Ovary (tissue), 3 donors: ENCODE results near the gene NFYB.

Experiments used
- EP300 ChIP-seq: sonication (generic); formaldehyde crosslinking; IDR thresholded peaks from one replicate; pipeline ENCODE4 v1.6.1; 2017; ENCODE audit warnings: antibody characterized with exemption
- POLR2A ChIP-seq: fragments of 450-650 bp; IDR thresholded peaks from one replicate; pipeline ENCODE4 v1.6.1; 2017; ENCODE audit warnings: antibody characterized with exemption, mild to moderate bottlenecking, moderate library complexity
- TF ChIP-seq, protein P1 (sequence below), 3 donors: fragments of 450-650 bp in 2 of 3; fragments of 200-600 bp in 1 of 3; IDR thresholded peaks; one replicate each; pipeline versions ENCODE4 v1.5.1 to v1.8.0; 2016 to 2022; ENCODE audit warnings: antibody characterized with exemption in 3 of 3, mild to moderate bottlenecking in 1 of 3
- donor health status: DM: no; HTN: no; CAD: no.

DNA sequence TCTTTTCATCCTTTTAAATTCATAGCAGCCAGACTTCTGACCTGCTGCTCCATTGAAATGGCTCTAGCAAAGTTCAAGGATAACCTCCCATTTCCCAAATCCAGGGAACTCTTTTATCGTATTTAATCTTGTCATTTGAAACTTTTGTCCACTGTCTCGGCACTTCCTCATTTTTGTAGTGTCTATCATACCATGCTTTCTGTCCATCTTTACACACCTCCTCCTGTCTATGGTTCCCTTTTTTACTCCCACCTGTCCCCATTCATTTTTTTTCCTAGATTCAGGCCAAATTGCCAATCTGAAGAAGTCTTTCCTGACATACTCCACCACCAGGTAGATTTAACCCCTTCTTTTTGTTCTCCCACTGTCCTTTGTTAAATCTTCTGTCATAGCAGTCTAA, 31.0 kb downstream of the NFYB start:
- TF ChIP-seq, protein P1, sequence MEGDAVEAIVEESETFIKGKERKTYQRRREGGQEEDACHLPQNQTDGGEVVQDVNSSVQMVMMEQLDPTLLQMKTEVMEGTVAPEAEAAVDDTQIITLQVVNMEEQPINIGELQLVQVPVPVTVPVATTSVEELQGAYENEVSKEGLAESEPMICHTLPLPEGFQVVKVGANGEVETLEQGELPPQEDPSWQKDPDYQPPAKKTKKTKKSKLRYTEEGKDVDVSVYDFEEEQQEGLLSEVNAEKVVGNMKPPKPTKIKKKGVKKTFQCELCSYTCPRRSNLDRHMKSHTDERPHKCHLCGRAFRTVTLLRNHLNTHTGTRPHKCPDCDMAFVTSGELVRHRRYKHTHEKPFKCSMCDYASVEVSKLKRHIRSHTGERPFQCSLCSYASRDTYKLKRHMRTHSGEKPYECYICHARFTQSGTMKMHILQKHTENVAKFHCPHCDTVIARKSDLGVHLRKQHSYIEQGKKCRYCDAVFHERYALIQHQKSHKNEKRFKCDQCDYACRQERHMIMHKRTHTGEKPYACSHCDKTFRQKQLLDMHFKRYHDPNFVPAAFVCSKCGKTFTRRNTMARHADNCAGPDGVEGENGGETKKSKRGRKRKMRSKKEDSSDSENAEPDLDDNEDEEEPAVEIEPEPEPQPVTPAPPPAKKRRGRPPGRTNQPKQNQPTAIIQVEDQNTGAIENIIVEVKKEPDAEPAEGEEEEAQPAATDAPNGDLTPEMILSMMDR (IDR thresholded peaks at IDR 0.05), result no peak
- TF ChIP-seq POLR2A, result no peak
- TF ChIP-seq EP300, result no peak
